PFSK-1 (cell line): ENCODE results near the gene RTN4RL2.

Experiments
- FOXP2 ChIP-seq: optimal IDR thresholded peaks from 2 replicates; pipeline ENCODE3; 2011; ENCODE audit warnings: borderline replicate concordance, control low read depth, inconsistent platforms; ENCODE audit not compliant: insufficient read depth; ENCODE audit errors: extremely low read length, extremely low read depth
- POLR2AphosphoS5 ChIP-seq: IDR thresholded peaks from 2 replicates; pipeline ENCODE4 v1.6.1; 2012; ENCODE audit warnings: low read depth, mild to moderate bottlenecking, control low read depth, low read length, moderate library complexity
- REST ChIP-seq, 2 experiments: IDR thresholded peaks; 2 replicates each; pipeline versions ENCODE4 v1.6.1 to v1.8.0; 2011 to 2012; ENCODE audit warnings: low read depth in 2 of 2, low read length in 2 of 2, control low read depth in 1 of 2, inconsistent platforms in 1 of 2, mild to moderate bottlenecking in 1 of 2, moderate library complexity in 1 of 2; ENCODE audit not compliant: insufficient read depth in 1 of 2
- SIN3A ChIP-seq: IDR thresholded peaks from 2 replicates; pipeline ENCODE4 v1.6.1; 2012; ENCODE audit warnings: mild to moderate bottlenecking, low read length, moderate library complexity, borderline replicate concordance; ENCODE audit not compliant: insufficient read depth
- TAF1 ChIP-seq: IDR thresholded peaks from 2 replicates; pipeline ENCODE4 v1.6.1; 2012; ENCODE audit warnings: low read length, control low read depth, borderline replicate concordance; ENCODE audit not compliant: insufficient read depth

Gene RTN4RL2

GRCh38 chr11:57462597-57462996 lies 2.3 kb downstream of the RTN4RL2 start:
- TF ChIP-seq POLR2AphosphoS5 = no peak
- no peak for TF ChIP-seq TAF1
- TF ChIP-seq REST (IDR thresholded peaks at IDR 0.05; ENCODE audit: insufficient read depth in 1 of 2, low read depth in 2 of 2, low read length in 2 of 2) = no peak
- TF ChIP-seq SIN3A = no peak
- no peak for TF ChIP-seq FOXP2

- TF ChIP-seq SIN3A (no peak), FOXP2 (no peak), REST (IDR thresholded peaks at IDR 0.05; ENCODE audit: insufficient read depth in 1 of 2, low read depth in 2 of 2, low read length in 2 of 2) (no peak), TAF1 (no peak), POLR2AphosphoS5 (no peak)
These were observed 3.6 kb downstream of the RTN4RL2 start for GRCh38 chr11:57463671-57464538.

- TF ChIP-seq POLR2AphosphoS5 (no peak), TAF1 (no peak), FOXP2 (no peak), SIN3A (no peak), REST (IDR thresholded peaks at IDR 0.05; ENCODE audit: insufficient read depth in 1 of 2, low read depth in 2 of 2, low read length in 2 of 2) (no peak)
These were observed 4.3 kb downstream of the RTN4RL2 start for GRCh38 chr11:57464539-57465181.

- TF ChIP-seq REST (IDR thresholded peaks at IDR 0.05; ENCODE audit: insufficient read depth in 1 of 2, low read depth in 2 of 2, low read length in 2 of 2) = no peak
- TF ChIP-seq TAF1 = no peak
- no peak for TF ChIP-seq POLR2AphosphoS5
- TF ChIP-seq FOXP2 = no peak
- no peak for TF ChIP-seq SIN3A
These were observed 6.4 kb downstream of the RTN4RL2 start for GRCh38 chr11:57466680-57467079.
